Osteoblast (primary cell): Measurements from ENCODE around the gene ZFPM1. TPM values are rescaled to one million over a fixed set of nuclear protein-coding genes. Genes with fewer than 3 reads are reported as not detected.
A peak's percentile ranks its signal among the peaks of the same experiment; 100 is the strongest.

Experiments
- DNase-seq: peaks from one replicate; pipeline ENCODE4 v3.0.0; 2011; ENCODE audit warnings: low spot score, mixed read lengths; ENCODE audit not compliant: insufficient read length; ENCODE audit errors: missing footprints
- H2AFZ ChIP-seq: 2 replicates; pipeline ENCODE4 v1.6.0; 2011; ENCODE audit warnings: mild to moderate bottlenecking, low read length
- H3K27ac ChIP-seq: 2 replicates; pipeline ENCODE4 v1.5.1; 2011; ENCODE audit warnings: mild to moderate bottlenecking, low read depth, low read length, moderate library complexity
- H3K27me3 ChIP-seq: 2 replicates; pipeline ENCODE4 v1.6.0; 2012; ENCODE audit warnings: mild to moderate bottlenecking, control low read depth, inconsistent platforms, low read length, moderate library complexity; ENCODE audit not compliant: insufficient read depth
- H3K36me3 ChIP-seq: 2 replicates; pipeline ENCODE4 v1.5.1; 2011; ENCODE audit warnings: mild to moderate bottlenecking, low read length, control low read depth, moderate library complexity; ENCODE audit not compliant: insufficient read depth
- H3K4me1 ChIP-seq: 2 replicates; pipeline ENCODE4 v1.5.1; 2011; ENCODE audit warnings: mild to moderate bottlenecking, low read length, control low read depth, moderate library complexity; ENCODE audit not compliant: insufficient read depth
- H3K4me2 ChIP-seq: 2 replicates; pipeline ENCODE4 v1.6.0; 2011; ENCODE audit warnings: mild to moderate bottlenecking, low read length; ENCODE audit not compliant: insufficient read depth
- H3K4me3 ChIP-seq: fragments of 200-600 bp; sonication (generic); 3 replicates; pipeline ENCODE4 v1.5.1; 2012; ENCODE audit warnings: mild to moderate bottlenecking, low read length, inconsistent platforms; ENCODE audit not compliant: insufficient read depth
- H3K79me2 ChIP-seq: 2 replicates; pipeline ENCODE4 v1.6.0; 2012; ENCODE audit warnings: mild to moderate bottlenecking, low read length, control low read depth, inconsistent platforms; ENCODE audit not compliant: insufficient read depth
- H3K9me3 ChIP-seq: 2 replicates; pipeline ENCODE4 v1.5.1; 2011; ENCODE audit warnings: low read depth, low read length, control low read depth
- H4K20me1 ChIP-seq: 2 replicates; pipeline ENCODE4 v1.6.0; 2012; ENCODE audit warnings: mild to moderate bottlenecking, low read length, control low read depth; ENCODE audit not compliant: insufficient read depth
- total RNA-seq: library from RNA; depleted of rRNA; stranded (reverse); fragments of >200 nt; gene quantifications from 2 replicates; pipeline ENCODE4 v1.2.3, GENCODE V29; 2012
- TF ChIP-seq, protein P1 (sequence below): IDR thresholded peaks from 2 replicates; pipeline ENCODE4 v1.5.1; 2011; ENCODE audit warnings: mild to moderate bottlenecking, low read depth, low read length, moderate library complexity; ENCODE audit errors: extremely low read depth

The ZFPM1 gene
- total RNA-seq, 1 donor = 2.2 TPM

DNA sequence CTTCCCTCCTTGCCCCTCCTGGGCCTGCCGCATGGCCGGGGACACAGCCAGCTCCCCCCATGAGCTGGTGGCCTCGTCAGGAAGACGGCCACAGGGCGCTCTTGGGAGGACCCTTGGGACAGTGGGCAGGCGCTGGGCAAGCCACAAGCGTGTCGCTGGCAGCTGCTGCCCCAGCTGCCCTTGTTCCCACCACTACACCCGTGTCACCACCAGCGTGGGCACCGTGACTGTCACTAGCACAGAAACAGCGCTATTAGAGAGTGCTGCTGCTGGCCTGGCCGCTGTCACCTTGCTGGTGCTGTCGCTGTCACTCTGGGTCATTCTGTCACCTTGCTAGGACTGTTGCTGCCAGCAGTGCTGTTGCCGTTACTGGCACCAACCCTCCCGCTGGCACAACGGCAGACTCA is 47.2 kb downstream of the ZFPM1 start:
- TF ChIP-seq, protein P1, sequence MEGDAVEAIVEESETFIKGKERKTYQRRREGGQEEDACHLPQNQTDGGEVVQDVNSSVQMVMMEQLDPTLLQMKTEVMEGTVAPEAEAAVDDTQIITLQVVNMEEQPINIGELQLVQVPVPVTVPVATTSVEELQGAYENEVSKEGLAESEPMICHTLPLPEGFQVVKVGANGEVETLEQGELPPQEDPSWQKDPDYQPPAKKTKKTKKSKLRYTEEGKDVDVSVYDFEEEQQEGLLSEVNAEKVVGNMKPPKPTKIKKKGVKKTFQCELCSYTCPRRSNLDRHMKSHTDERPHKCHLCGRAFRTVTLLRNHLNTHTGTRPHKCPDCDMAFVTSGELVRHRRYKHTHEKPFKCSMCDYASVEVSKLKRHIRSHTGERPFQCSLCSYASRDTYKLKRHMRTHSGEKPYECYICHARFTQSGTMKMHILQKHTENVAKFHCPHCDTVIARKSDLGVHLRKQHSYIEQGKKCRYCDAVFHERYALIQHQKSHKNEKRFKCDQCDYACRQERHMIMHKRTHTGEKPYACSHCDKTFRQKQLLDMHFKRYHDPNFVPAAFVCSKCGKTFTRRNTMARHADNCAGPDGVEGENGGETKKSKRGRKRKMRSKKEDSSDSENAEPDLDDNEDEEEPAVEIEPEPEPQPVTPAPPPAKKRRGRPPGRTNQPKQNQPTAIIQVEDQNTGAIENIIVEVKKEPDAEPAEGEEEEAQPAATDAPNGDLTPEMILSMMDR = no peak
- H2AFZ ChIP-seq = no peak overlapping the region
- no peaks in the 10 kb centered on the region for H3K4me1 ChIP-seq
- DNase-seq = no peak
- no peak overlapping the region for H3K27ac ChIP-seq
- H3K27me3 ChIP-seq = no peaks in the 10 kb centered on the region
- H3K9me3 ChIP-seq = no peaks in the 10 kb centered on the region
- H3K36me3 ChIP-seq = no peaks in the 10 kb centered on the region
- no peaks in the 10 kb centered on the region for H3K79me2 ChIP-seq
- no peak overlapping the region for H3K4me3 ChIP-seq
- no peaks in the 10 kb centered on the region for H4K20me1 ChIP-seq
- no peak overlapping the region for H3K4me2 ChIP-seq

GRCh38 chr16:88502371-88502770 is 49.3 kb downstream of the ZFPM1 start:
- no peak overlapping the region for H3K4me2 ChIP-seq
- no peaks in the 10 kb centered on the region for H3K36me3 ChIP-seq
- H3K27ac ChIP-seq = no peak overlapping the region
- no peaks in the 10 kb centered on the region for H3K9me3 ChIP-seq
- no peaks in the 10 kb centered on the region for H4K20me1 ChIP-seq
- no peaks in the 10 kb centered on the region for H3K27me3 ChIP-seq
- H3K4me1 ChIP-seq = no peaks in the 10 kb centered on the region
- no peak overlapping the region for H2AFZ ChIP-seq
- TF ChIP-seq, protein P1 = no peak
- H3K4me3 ChIP-seq = no peak overlapping the region
- H3K79me2 ChIP-seq = no peaks in the 10 kb centered on the region
- DNase-seq = no peak

GRCh38 chr16:88502776-88503280 is 49.7 kb downstream of the ZFPM1 start:
- no peak for DNase-seq
- no peaks in the 10 kb centered on the region for H3K4me1 ChIP-seq
- H3K27me3 ChIP-seq = no peaks in the 10 kb centered on the region
- TF ChIP-seq, protein P1 = no peak
- no peaks in the 10 kb centered on the region for H3K36me3 ChIP-seq
- no peak overlapping the region for H3K27ac ChIP-seq
- H4K20me1 ChIP-seq = no peaks in the 10 kb centered on the region
- H2AFZ ChIP-seq = no peak overlapping the region
- H3K79me2 ChIP-seq = no peaks in the 10 kb centered on the region
- no peak overlapping the region for H3K4me3 ChIP-seq
- no peaks in the 10 kb centered on the region for H3K9me3 ChIP-seq
- no peak overlapping the region for H3K4me2 ChIP-seq

- peak; percentile 97 for DNase-seq
- H3K4me3 ChIP-seq = no peak overlapping the region
- TF ChIP-seq, protein P1 = no peak
- H3K4me2 ChIP-seq = no peak overlapping the region
- H4K20me1 ChIP-seq = no peaks in the 10 kb centered on the region
- H3K4me1 ChIP-seq = no peaks in the 10 kb centered on the region
- no peak overlapping the region for H2AFZ ChIP-seq
- no peaks in the 10 kb centered on the region for H3K9me3 ChIP-seq
- no peaks in the 10 kb centered on the region for H3K79me2 ChIP-seq
- no peaks in the 10 kb centered on the region for H3K36me3 ChIP-seq
- H3K27me3 ChIP-seq = no peaks in the 10 kb centered on the region
- no peak overlapping the region for H3K27ac ChIP-seq
Observed at GRCh38 chr16:88503374-88503770, 50.3 kb downstream of the ZFPM1 start.
